ENCODE results near the gene STPG2.

Gene STPG2

DNA sequence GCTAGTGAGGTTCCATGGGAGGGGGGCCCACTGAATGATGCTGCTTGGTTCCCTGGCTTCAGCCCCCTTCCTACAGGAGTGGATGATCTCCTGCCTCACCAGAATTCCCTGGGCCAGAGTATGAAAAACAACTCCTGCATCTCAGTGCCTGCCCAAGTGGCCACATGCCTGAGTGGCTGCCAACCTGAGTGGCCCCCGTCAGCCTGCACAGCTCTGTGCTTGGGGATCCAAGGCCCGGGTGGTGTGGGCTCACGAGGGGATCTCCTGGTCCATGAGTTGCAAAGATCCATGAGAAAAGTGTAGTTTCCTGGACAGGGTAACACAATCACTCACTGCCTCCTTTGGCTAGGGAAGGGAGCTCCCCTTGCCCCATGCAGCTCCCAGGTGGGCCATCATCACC is 17.1 kb downstream of the STPG2 start:
- Histone ChIP-seq H3K9me2 (ENCODE audit: low read depth, low read length) (no peaks in the 10 kb centered on the region; the same call in 1 of the 2 replicates), H4K20me1 (ENCODE audit: insufficient read depth, low read length) (no peaks in the 10 kb centered on the region), H3K27ac (ENCODE audit: low read depth, low read length, poor library complexity, severe bottlenecking) (no peak overlapping the region), H3K36me3 (ENCODE audit: insufficient read depth, low read length) (no peaks in the 10 kb centered on the region), H3F3A (ENCODE audit: insufficient read depth, low read length) (no peaks in the 10 kb centered on the region), H3K27me3 (ENCODE audit: insufficient read depth, low read length) (no peaks in the 10 kb centered on the region), H3K4me2 (ENCODE audit: low read length) (no peak overlapping the region), H2AFZ (ENCODE audit: low read length) (no peak overlapping the region), H3K4me3 (ENCODE audit: low read depth, low read length, poor library complexity, severe bottlenecking) (no peak overlapping the region), H3K9me3 (ENCODE audit: low read length) (no peaks in the 10 kb centered on the region), H3K9ac (ENCODE audit: low read length) (no peak overlapping the region), H3K79me2 (ENCODE audit: insufficient read depth, low read length) (no peaks in the 10 kb centered on the region), H3K4me1 (ENCODE audit: insufficient read depth, low read length, severe bottlenecking) (no peaks in the 10 kb centered on the region)
- TF ChIP-seq, protein P1, sequence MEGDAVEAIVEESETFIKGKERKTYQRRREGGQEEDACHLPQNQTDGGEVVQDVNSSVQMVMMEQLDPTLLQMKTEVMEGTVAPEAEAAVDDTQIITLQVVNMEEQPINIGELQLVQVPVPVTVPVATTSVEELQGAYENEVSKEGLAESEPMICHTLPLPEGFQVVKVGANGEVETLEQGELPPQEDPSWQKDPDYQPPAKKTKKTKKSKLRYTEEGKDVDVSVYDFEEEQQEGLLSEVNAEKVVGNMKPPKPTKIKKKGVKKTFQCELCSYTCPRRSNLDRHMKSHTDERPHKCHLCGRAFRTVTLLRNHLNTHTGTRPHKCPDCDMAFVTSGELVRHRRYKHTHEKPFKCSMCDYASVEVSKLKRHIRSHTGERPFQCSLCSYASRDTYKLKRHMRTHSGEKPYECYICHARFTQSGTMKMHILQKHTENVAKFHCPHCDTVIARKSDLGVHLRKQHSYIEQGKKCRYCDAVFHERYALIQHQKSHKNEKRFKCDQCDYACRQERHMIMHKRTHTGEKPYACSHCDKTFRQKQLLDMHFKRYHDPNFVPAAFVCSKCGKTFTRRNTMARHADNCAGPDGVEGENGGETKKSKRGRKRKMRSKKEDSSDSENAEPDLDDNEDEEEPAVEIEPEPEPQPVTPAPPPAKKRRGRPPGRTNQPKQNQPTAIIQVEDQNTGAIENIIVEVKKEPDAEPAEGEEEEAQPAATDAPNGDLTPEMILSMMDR (IDR thresholded peaks at IDR 0.05; ENCODE audit: low read length) = no peak
- TF ChIP-seq EZH2 (IDR thresholded peaks at IDR 0.05; ENCODE audit: borderline replicate concordance, low read length) = no peak

DNA sequence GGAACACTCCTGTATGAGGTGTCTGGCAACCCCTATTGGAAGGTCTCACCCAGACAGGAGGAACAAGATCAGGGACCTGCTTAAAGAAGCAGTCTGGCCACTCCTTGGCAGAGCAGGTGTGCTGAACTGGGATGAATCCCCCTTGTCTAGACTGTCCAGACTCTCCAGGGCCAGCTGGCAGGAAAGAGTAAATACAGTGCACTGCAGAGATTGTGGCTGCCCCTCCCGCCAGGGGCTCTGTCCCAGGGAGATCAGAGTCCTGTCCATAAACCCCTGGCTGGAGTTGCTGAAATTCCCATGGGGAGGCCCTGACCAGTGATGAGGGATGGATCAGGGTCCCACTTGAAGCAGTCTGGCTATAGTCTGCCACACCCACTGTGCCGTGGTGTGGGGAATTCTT is 17.7 kb downstream of the STPG2 start:
- Histone ChIP-seq H3K27ac (ENCODE audit: low read depth, low read length, poor library complexity, severe bottlenecking) (no peak overlapping the region), H3F3A (ENCODE audit: insufficient read depth, low read length) (no peaks in the 10 kb centered on the region), H3K9me2 (ENCODE audit: low read depth, low read length) (no peaks in the 10 kb centered on the region; the same call in 1 of the 2 replicates), H4K20me1 (ENCODE audit: insufficient read depth, low read length) (no peaks in the 10 kb centered on the region), H3K9me3 (ENCODE audit: low read length) (no peaks in the 10 kb centered on the region), H3K4me2 (ENCODE audit: low read length) (no peak overlapping the region), H3K4me1 (ENCODE audit: insufficient read depth, low read length, severe bottlenecking) (no peaks in the 10 kb centered on the region), H3K4me3 (ENCODE audit: low read depth, low read length, poor library complexity, severe bottlenecking) (no peak overlapping the region), H3K36me3 (ENCODE audit: insufficient read depth, low read length) (no peaks in the 10 kb centered on the region), H3K9ac (ENCODE audit: low read length) (no peak overlapping the region), H3K79me2 (ENCODE audit: insufficient read depth, low read length) (no peaks in the 10 kb centered on the region), H3K27me3 (ENCODE audit: insufficient read depth, low read length) (no peaks in the 10 kb centered on the region), H2AFZ (ENCODE audit: low read length) (no peak overlapping the region)
- TF ChIP-seq, protein P1 (IDR thresholded peaks at IDR 0.05; ENCODE audit: low read length) = no peak

DNA sequence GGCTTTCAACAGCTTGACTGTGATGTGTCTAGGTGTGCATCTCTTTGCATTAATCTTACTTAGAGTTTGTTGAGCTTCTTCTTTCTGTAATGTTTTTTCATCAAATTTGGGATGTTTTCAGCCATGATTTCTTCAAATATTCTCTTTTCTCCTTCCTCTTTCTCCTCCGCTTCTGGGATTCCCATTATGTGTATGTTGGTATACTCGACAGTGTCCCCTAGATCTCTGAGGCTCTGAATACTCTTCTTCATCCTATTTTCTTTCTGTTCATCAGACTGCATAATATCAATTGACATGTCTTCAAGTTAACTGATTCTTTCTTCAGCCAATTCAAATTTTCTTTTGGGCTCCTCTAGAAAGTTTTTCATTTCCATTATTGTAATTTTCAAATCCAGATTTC is 25.9 kb downstream of the STPG2 start:
- no peak overlapping the region for H3K4me3 ChIP-seq (ENCODE audit: low read depth, low read length, poor library complexity, severe bottlenecking)
- no peak overlapping the region for H2AFZ ChIP-seq (ENCODE audit: low read length)
- TF ChIP-seq, protein P1 (IDR thresholded peaks at IDR 0.05; ENCODE audit: low read length) = no peak

More for the DNA sequence above, 25.9 kb downstream of the STPG2 start:
- H3K27me3 ChIP-seq (ENCODE audit: insufficient read depth, low read length) = no peaks in the 10 kb centered on the region
- no peaks in the 10 kb centered on the region for H3K36me3 ChIP-seq (ENCODE audit: insufficient read depth, low read length)
- H3K9ac ChIP-seq (ENCODE audit: low read length) = no peak overlapping the region
- no peaks in the 10 kb centered on the region for H3F3A ChIP-seq (ENCODE audit: insufficient read depth, low read length)
- no peaks in the 10 kb centered on the region for H3K79me2 ChIP-seq (ENCODE audit: insufficient read depth, low read length)
- no peaks in the 10 kb centered on the region for H3K4me1 ChIP-seq (ENCODE audit: insufficient read depth, low read length, severe bottlenecking)
- no peaks in the 10 kb centered on the region for H4K20me1 ChIP-seq (ENCODE audit: insufficient read depth, low read length)
- no peak overlapping the region for H3K4me2 ChIP-seq (ENCODE audit: low read length)
- H3K9me3 ChIP-seq (ENCODE audit: low read length) = 0 out of 2 replicates have a peak, but pooled peaks cover 2% of the 10 kb centered on the region
- H3K27ac ChIP-seq (ENCODE audit: low read depth, low read length, poor library complexity, severe bottlenecking) = no peak overlapping the region
- H3K9me2 ChIP-seq (ENCODE audit: low read depth, low read length) = no peaks in the 10 kb centered on the region
